NCI-H2227 (cell line): Measurements from ENCODE around the gene SCYGR3.

ENCODE experiments used
- DNase-seq: peaks from one replicate; lab custom pipeline; 2025; ENCODE audit not compliant: unreplicated experiment; lab: John Stamatoyannopoulos, UW

SCYGR3 gene, protein sequence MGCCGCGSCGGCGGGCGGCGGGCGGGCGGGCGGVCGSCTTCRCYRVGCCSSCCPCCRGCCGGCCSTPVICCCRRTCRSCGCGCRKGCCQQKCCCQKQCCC

DNA sequence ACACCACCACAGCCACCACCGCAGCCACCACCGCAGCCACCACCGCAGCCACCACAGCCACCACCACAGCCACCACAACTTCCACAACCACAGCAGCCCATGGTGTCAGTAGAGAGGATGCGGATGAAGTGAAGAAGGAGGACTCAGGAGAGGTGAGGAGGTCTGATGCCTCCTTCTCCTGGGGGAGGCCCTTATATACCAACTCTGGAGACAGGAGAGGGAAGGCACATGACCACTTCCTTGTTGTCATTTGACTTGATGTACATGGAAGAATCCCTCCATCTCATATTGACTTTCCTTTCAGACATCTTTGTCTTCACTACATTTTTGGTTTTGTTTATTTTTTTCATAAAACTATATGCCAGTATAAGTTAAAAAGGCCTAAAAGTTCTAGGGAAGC is at the start of gene SCYGR3:
Gene SCYGR3, minus strand, starts transcription at position 101 of the 400 bp plus-strand sequence. Its CDS starts 0 bp downstream, at position 101.
- no peak for DNase-seq

DNA sequence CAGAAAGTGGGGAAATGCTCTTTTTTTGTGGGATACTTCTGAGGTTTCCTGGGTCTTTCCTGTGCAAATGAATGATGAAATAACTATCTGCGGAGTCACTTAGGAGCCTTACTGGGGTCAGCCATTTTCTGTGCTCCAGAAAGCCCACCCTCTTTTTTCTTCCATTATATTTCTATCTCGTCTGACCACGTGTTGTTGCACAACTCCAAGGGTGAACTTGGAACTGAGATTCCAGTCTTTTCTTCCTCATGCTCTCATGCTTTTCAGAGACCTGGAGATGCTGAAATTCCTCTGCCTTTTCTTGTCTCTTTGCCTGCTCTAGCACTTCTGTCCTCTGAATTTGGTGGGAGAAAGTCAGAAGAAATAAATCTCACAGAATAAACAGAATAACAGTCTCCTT is 47.2 kb upstream of the SCYGR3 start:
- no peak for DNase-seq

DNA sequence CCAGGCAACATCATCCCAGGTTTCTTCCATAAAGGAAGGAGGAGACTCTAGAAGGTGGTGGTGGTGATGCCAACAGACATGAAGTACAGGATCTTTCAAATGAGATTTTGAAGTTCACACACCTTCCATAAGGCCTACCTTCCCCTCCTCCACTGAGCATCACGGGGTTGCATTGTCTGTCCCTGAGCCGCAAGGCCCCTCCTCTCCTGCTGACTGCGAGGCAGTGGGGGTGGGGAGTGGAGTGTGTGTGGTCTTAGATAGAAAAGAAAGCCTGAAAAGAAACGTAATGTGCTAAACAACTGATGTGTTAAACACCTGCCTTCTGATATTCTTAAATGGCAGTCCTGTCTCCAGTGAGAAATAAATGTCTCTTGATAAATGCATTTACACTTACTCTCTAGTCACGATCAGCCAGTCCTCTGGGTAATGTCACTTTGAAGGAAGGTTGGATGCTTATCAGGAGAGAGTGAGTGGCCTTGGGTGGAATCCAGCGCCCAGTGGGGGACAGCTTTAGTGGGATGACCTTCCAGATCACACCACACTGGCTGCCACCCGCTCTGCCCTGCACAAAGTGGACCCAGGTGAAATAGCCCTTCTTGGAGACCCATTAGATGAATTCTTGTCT is 46.5 kb upstream of the SCYGR3 start:
- no peak for DNase-seq

DNA sequence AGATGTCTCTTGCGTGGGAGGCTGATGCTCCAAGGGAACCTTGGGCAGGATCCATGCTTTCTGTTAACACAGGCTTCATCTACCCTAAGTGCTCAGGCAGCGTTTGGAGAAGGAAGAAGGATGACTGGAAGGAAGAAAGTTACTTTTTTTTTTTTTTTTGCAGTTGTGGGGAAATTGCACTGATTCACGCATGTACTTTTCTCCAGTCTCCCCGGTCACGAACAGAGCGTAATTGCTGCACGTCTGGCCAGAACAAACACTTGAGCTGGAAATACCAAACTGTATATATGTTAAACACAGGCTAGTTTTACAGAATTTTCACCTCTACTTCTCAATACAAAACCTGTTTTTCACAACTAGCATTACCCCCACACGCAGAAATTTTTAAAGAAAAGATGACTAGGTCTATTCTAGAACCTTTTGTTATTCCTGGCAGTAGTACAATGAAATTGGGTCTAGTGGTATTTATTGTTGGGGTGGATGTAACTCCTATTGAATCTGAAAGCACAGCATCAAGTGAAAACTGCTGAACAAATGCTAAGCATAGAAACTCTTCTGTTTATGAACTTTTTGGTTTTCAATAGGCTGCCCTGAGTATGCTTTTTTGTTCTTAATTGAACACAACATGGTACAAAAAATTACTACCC is 42.7 kb upstream of the SCYGR3 start:
- no peak for DNase-seq

- DNase-seq = no peak
Measured at GRCh38 chr2:227655454-227655853, 40.8 kb upstream of the SCYGR3 start.

- DNase-seq = no peak
Measured at GRCh38 chr2:227654426-227654825, 39.8 kb upstream of the SCYGR3 start.

GRCh38 chr2:227653419-227653818 is 38.8 kb upstream of the SCYGR3 start:
- no peak for DNase-seq

DNA sequence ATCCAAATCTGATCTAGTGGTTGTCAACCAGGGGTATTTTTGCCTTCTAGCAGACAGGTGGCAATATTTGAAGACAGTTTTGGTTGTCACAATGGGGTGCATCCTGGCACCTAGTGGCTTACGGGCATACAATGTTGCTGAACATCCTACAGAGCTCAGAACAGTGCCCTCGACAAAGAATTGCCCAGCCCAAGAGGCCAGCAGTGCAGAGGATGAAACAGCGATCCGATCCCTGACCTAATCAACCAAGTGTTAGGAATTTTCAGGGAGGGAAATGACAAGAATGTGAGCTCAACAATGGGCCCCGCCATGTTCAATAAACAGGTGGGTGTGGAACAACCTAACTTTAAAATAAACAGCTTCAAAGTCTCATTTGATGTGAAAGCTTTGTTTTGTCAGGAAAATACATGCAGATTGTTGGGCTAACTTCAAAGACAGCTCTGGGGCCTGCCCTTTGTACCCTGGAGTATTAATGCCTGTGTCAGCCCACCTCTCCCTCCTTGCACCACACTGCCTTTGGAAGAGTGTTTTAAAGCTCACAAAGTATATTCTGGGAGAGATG is 29.4 kb upstream of the SCYGR3 start:
- no peak for DNase-seq

GRCh38 chr2:227642656-227643055 is 28.0 kb upstream of the SCYGR3 start:
- DNase-seq = no peak

GRCh38 chr2:227634201-227634600 is 19.6 kb upstream of the SCYGR3 start:
- no peak for DNase-seq

- DNase-seq = no peak
Measured at GRCh38 chr2:227632827-227633226, 18.2 kb upstream of the SCYGR3 start.

GRCh38 chr2:227630322-227630721 is 15.7 kb upstream of the SCYGR3 start:
- no peak for DNase-seq

DNA sequence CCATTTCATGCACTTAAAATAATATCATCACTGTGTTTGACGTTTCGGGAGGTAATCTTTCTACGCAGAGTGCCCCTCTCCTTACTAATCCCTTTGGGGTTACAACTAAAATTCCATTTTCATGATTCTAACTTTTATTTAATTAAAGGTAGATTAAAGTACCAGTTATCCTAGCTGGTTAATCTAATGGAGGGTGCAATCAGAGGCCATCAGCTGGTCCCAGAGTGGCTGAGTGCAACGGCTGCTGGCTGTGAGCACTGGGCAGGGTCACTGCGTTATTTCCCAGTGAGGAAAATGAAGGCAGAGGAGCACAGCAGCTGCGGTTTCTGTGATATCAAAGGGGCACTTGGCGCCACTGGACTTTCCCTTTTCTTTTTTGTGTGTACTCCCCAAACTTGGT is 14.8 kb upstream of the SCYGR3 start:
- DNase-seq = no peak

- no peak for DNase-seq
Measured at GRCh38 chr2:227627769-227628168, 13.1 kb upstream of the SCYGR3 start.

- DNase-seq = no peak
Measured at GRCh38 chr2:227626580-227627151, 12.0 kb upstream of the SCYGR3 start.

GRCh38 chr2:227625420-227625819 is 10.8 kb upstream of the SCYGR3 start:
- no peak for DNase-seq

DNA sequence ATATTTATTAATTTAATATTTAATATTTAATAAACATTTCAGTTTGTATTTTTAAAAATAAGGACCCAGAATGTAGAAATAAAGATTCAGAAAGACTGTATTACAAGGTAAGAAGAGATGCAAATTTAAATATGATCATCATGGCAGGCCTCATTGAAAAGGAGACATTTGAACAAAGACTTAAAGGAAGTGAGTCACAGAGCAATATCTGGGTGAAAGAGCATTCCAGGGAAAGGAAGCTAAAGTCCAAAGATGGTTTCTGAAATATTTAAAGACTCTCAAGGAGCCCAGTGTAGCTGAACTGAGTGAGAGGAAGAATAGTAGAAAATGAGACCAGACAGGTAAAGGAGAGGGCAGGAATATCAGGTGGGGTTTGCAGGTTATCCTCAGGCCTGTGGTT is 8.6 kb upstream of the SCYGR3 start:
- no peak for DNase-seq

DNA sequence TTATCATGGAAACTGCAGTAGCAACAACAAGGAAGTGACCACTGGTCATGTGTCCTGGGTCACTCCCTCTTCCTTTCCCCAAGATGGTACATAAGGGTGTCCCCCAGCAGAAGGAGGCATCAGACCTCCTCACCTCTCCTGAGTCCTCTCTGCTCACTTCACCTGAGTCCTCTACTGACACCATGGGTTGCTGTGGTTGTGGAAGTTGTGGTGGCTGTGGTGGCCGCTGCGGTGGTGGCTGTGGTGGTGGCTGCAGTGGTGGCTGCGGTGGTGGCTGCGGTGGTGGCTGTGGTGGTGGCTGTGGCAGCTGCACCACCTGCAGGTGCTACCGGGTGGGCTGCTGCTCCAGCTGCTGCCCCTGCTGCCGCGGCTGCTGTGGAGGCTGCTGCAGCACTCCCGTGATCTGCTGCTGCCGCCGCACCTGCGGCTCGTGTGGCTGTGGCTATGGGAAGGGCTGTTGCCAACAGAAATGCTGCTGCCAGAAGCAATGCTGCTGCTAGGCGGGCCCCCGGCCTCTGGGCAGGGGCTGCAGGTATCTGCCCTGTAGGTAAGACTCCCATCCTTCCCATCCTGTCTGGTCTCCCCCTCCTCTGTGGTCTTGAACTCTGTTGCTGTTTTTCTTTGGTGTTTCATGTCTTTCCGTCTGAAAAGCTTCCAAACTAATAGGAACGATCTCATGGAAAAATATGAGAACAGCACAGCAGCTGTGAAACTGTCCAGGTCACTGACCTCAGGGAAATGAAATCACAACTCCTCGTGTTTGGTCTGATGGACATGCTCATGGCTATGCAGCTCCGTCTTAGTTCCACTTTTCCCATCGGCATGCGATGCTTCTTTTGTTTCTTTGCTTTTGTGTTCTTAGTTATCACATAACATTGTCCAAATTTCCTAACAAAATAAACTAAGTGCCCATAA is 2.9 kb upstream of the SCYGR3 start, which contains the start of gene SCYGR4:
Gene SCYGR4, plus strand, starts transcription at position 183 of the 915 bp plus-strand sequence. Its CDS starts 0 bp downstream, at position 183.
- DNase-seq = no peak

GRCh38 chr2:227616631-227617030 is 2.0 kb upstream of the SCYGR3 start:
- DNase-seq = no peak

DNA sequence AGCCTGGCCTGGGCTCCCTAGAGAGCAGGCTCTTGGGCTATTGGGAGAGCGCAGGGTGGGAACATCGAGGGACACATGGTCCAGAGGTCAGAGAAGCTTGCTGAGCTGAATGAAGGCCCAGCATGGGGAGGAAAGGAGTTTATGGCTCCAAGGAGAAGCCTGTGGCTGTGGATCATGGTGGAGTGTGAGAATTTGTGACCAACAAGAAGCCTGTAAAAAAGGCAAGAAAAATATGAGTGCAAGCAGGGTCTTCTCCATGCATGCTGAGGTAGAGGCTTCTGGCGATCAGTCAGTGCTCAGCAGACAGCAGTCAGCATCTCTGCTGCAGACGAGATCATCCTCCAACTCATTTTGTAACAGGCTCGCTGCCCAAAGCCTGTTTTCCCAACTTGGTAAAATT is 1.3 kb upstream of the SCYGR3 start:
- no peak for DNase-seq

GRCh38 chr2:227615181-227615580 is 541 bp upstream of the SCYGR3 start:
- no peak for DNase-seq
